GM19463 (cell line): ENCODE results near the gene KDM3A.

Experiments used
- ATAC-seq: cut with Tn5 transposase; IDR thresholded peaks from one replicate; pipeline ENCODE4 v1.9.1; 2021; ENCODE audit warnings: mild to moderate bottlenecking, moderate library complexity; ENCODE audit not compliant: unreplicated experiment

The KDM3A gene, protein sequence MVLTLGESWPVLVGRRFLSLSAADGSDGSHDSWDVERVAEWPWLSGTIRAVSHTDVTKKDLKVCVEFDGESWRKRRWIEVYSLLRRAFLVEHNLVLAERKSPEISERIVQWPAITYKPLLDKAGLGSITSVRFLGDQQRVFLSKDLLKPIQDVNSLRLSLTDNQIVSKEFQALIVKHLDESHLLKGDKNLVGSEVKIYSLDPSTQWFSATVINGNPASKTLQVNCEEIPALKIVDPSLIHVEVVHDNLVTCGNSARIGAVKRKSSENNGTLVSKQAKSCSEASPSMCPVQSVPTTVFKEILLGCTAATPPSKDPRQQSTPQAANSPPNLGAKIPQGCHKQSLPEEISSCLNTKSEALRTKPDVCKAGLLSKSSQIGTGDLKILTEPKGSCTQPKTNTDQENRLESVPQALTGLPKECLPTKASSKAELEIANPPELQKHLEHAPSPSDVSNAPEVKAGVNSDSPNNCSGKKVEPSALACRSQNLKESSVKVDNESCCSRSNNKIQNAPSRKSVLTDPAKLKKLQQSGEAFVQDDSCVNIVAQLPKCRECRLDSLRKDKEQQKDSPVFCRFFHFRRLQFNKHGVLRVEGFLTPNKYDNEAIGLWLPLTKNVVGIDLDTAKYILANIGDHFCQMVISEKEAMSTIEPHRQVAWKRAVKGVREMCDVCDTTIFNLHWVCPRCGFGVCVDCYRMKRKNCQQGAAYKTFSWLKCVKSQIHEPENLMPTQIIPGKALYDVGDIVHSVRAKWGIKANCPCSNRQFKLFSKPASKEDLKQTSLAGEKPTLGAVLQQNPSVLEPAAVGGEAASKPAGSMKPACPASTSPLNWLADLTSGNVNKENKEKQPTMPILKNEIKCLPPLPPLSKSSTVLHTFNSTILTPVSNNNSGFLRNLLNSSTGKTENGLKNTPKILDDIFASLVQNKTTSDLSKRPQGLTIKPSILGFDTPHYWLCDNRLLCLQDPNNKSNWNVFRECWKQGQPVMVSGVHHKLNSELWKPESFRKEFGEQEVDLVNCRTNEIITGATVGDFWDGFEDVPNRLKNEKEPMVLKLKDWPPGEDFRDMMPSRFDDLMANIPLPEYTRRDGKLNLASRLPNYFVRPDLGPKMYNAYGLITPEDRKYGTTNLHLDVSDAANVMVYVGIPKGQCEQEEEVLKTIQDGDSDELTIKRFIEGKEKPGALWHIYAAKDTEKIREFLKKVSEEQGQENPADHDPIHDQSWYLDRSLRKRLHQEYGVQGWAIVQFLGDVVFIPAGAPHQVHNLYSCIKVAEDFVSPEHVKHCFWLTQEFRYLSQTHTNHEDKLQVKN (N-terminal part only)

DNA sequence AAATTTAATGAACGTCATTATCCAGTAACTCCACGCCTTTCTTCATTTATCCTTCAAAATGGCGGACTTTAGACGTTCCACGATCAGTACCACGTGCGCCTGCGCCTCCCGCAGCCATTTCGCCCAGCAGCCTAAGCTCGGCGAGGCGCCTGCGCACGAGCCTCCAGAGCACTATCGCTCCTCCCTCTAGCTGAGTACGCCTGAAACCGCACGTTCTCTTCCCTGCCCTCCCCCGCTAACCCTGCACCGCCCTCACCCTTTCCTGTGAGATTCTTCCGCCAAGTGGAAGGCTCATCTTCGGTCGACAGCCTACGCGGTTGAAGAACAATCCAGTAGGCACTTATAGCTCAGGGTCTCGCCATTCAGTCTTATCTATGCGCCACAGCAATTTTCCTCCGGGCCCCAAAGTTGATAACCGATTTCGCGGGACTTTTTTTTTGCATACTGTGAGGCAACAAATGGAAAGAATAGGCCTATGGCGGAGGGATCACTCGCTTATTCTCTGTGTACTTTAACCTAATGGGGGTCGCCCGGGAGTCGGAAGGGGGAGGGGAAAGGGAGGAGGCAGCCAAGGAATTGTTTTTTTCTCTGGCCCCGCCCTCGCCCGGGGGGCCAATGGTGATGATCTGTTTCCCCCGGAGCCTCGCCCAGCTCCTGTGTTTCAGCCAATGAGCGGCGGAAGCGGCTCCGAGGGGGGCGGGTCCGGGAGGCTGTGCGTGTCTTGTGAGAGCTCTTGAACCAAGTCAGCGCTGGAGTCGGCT is at the start of gene KDM3A:
Gene KDM3A, plus strand, starts transcription at position 741 of the 761 bp plus-strand sequence. CDS start 677 bp downstream, outside the sequence.
- peak; percentile 82 for ATAC-seq

DNA sequence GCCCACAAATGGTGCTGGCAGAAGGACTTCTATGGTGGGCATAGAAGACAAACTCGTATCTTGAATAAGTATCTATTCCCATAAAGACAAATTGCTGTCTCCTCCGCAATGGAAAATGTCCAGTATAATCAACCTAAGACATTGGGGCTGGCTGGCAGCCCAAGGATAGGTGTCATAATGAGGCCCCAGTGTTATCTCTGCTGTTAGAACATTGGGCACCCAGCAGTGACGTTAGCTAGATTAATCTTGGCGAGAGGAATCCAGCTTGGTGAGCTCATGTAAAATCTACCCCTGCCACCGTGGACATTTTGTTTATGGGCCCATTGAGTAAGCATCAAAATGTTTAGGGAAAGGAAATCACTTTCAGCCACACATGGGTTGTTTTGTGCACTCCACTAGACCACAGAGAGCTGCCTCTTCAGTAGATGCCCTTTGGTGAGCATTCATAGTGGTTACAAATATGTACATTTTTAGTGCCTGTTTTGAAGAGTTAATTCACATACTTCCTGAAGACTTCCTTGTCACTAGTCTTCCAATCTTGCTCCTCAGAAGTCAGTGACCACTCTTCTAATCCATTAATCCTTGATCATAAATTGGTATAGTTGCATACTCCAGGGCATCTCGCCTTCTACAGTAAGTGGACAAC is 48.2 kb upstream of the KDM3A start:
- peak; percentile 3 for ATAC-seq

DNA sequence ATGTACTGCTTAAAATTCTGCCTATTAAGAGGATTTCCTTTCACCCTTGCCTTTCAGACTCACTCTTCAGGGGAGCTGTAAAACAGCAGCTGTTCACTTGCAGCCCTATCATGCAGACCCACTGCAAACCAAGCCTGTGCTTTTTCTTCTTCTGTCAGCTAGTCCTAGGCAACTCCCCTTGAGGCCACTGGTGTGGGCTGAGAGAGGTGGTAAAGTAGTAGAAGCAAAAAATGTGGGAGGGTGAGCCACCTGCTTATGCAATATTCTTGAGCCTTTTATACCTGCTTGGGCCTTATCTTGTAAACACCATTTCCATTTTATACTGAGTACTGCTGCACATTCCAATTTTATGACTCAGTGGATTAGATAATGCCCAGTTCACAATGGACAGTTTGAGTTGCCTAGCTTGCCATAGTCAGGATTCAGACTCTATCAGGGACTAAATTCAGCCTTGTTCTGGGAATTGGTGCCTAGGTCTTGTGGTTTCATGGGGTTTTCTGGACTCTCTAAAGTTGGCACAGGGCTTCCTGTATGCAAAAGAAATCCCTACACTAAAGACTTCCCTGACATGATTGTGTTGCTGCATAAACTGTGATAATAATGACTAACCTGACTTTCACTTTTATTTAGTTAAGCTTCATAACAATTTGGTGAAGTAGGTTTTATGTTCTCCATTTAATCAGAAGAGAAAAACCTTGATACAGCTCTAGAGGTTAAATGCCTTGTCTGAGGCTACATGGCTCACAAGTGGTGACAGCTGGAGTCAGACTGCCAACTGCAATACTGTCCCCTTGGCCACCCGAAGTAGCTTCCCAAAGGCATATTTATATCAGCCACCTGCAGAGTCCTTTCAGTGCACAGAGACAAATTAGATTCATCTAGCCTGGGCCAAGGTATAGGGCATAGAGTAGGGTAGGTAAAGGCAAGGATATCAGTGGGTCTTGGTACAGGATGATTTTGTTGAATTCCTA is 47.4 kb upstream of the KDM3A start:
- peak; percentile 32 for ATAC-seq

DNA sequence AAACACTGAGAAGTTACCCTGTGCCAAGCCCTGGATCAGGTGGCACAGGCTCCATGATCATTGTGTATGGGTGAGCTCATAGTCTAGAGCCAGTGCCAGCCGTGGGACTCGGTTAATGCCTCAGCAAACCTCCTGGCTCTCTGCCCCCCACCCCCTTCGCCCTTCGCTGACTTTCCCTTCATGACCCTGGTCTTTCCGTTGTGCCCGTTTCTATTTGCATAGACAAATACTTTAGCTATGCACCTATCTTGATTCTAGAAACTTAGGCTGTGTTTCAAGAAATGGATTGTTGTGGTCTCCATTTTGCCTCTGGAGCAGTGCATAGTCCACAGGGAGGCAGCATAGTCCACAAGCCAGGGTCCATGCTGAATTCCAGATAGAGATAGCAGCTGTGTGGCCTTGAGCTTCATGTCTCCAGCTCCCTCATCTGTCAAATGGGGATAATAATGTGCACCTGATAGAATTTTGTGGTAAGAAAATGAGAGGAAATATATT is 44.8 kb upstream of the KDM3A start:
- no peak for ATAC-seq

DNA sequence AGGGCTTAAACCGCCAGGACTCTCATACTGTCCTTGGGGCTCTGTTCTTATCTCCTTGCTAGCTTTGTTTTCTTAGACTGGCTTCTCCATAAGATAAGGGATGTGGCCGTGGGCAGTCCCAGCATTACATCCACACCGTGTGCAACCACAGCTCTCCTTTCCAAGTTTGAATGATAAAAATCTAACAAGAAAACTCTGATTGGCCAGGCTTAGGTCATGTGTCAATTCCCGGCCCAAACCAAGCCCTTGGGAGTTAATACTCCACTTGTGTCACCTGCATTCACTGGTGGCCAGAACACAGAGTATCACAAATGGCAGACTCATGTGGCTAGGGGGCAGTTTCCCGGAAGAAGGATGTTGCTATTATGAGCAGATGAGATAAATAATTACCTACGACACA is 43.2 kb upstream of the KDM3A start:
- ATAC-seq, result no peak

DNA sequence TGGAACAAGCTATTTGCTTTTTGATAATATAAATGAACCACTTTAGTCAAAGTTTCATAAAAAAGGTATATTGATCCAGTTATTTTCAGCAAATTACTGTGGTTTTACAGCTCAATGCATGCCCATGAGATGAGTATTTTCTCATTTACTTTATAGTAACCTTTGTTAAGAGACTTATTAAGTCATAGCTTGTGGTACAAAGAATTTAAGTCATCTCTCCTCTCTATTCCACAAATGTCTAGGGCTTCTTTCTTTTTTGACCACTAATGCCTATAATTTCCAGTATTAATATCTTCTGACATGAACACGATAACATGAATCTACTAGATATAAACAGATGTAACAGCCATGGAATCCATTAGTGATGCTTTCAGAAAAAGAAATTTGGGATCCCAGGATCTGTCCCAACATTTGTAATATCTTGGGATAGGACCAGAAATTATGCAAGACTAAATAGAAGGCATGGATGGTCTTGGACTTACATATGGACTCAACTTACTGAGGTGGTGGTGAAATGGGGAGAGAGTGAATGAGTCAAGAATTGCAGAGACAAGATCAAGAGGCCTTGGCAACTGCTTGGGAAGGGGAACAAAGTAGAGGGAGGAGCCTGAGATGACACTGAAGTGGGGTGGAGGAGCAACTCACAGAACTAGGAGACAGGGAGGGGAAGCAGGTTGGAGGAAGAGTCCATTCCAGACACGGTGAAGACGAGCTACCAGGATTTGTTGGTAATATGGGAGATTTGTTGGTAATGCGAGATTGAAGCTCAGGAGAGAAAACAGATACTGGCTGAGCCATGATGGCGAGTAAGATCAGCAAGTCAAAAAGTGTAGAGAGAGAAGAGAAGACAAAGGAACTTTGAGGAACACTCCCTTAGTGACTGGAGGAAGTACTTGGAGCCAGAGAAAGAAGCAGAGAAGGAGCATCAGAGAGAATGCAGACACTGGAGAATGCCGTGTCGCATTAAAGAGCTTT is 42.4 kb upstream of the KDM3A start:
- no peak for ATAC-seq

DNA sequence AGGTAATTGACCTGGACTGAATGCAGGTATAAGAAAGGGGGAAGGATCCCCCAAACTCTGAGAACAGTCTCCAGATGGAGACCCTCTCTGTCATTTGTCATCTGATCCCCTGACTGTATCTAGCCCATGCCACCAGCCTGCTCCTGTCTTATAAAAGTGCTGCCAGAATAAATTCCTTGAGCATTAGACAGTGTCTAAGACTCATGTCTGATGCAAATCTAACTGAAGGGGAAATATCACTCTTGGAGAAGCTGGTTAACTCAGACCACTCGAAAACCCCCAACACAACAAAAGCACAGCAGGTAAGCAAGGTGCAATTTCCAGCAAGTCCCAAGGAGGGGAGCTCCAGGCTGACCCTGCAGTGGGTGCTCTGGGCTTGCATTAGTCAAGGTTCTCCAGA is 40.9 kb upstream of the KDM3A start:
- ATAC-seq, result no peak

DNA sequence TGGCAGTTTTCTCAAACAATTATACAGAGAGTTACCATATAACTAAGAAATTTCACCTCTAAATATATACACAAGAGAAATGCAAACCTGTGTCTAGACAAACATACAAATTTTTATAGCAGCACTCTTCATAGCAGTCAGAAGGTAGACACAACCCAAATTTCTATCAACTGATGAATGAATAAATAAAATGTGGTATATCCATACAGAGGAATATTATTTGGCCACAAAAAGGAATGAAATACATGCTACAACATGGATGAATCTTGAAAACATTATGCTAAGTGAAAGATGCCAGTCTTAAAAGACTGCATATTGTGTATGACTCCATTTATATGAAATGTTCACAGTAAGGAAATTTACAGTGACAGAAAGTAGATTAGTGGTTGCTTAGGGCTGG is 30.6 kb upstream of the KDM3A start:
- ATAC-seq, result no peak

DNA sequence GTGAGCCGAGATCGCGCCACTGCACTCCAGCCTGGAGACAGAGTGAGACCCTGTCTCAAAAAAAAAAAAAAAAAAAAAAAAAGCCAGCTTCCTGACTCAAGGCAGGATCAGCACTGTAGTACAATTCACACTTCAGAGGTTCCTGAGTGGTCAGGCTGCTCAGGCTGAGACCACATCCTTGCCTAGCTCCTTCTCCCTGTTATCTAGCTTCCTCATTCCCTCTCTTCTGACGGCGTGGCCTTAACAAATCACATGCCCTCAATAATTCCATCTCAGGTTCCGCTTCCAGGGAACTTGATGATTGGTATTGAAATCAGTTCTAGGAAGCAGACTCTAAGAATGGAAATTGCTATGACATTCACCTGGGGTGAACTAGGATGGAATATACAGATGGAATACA is 29.8 kb upstream of the KDM3A start:
- no peak for ATAC-seq

DNA sequence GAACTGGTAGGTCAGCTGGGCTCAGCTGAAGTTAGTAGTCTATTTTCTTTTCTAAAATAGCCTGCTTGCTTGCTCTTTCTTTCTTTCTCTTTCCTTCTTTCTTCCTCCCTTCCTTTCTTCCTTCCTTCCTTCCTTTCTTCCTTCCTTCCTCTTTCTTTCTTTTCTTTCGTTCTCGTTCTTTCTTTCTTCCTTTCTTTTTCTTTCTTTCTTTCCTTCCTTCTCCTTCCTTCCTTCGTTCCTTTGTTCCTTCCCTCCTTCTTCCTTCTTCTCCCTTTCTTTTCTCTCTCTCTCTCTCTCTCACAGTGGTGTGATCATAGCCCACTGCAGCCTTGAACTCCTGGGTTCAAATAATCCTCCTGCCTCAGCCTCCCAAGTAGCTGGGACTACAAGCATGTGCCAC is 29.2 kb upstream of the KDM3A start:
- no peak for ATAC-seq

DNA sequence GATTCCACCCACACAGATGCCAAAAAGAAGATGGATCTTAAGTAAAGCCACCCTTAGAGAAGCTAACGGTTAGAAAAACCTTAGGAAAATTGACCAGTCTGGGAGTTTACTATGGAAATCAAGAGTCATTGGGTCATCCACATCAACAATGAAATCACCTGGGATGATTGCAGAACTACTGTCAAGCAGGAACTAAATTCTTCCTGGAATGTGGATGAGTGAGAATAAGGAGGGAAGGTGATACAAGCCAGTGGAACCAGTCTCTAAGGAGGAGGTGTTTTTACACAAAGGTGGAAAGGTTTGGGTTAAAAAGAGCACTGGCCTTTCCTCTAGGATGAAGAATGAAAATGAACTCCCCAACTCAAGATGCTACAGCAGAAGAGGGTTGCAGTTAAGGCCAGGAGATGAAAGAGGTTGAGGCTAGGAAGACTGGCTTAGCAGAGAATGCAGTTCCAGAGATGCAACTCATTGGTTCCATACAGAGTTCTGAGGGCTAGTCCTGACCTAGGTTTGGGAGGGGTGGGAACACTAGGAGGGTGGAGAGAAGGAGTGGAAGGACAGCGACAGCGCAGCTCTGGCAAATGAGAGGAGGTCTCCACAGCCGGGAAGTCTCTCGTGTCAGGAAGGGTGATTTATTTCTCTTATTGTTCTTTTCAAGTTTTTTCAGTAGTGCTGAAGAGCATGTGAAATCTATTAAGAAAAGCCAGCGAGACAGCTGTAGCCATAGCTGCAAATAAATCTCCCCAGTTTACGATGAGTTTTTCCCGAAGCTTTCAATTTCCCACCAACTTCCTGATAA is 27.7 kb upstream of the KDM3A start:
- no peak for ATAC-seq

DNA sequence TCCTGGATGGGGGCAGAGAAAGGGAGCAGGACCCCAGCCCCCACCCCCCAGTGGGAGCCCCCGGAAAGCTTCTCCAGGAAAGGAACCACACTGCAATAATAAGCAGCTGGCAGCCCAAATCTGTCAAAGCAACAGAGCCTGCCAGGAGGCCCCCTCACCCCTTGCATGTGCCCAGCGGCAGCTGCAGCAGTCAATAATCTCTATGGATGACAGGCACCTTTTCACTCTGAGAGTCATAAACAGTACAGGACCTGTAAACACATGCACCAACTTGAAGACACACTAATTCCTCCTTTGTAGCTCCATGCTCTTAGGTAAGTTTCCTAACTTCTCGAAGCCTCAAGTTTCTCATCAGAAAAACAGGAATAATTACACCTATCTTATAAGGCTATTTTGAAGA is 26.2 kb upstream of the KDM3A start:
- ATAC-seq, result no peak

DNA sequence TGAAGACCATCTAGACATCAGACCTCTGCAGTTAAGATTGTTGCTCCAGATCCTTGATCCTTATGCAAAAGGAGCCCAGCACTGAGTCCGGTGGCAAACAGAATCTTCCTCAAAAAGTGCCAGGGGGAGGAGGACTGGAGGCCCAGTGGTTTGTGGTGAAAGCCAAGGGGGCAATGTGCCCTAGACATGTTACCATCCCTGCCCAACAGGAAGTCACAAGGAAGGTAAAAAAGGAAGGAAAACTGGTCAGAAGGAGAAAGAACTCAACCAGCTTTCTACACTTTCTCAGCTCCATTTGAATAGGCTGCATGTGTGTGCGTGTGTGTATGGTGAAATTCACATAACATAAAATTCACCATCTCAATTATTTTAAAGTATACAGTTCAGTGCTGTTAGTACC is 25.0 kb upstream of the KDM3A start:
- ATAC-seq, result no peak

DNA sequence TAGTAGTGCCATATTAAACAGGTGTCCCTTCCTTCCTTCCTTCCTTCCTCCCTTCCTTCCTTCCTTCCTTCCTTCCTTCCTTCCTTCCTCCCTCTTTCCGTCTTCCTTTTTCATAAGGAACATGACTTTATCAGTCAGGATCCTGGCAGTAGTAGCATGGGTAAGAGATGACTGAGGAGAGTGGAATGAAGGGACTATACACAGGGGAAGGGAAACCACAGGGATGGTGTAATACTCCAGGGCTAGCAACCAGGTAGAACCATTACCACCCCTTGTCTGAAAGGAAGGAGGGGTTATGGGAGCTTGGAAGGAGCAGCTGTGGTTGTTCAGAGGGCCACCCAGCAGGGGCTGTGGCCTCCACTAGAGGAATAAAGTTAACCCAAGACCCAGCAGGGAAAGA is 23.2 kb upstream of the KDM3A start:
- ATAC-seq, result no peak

DNA sequence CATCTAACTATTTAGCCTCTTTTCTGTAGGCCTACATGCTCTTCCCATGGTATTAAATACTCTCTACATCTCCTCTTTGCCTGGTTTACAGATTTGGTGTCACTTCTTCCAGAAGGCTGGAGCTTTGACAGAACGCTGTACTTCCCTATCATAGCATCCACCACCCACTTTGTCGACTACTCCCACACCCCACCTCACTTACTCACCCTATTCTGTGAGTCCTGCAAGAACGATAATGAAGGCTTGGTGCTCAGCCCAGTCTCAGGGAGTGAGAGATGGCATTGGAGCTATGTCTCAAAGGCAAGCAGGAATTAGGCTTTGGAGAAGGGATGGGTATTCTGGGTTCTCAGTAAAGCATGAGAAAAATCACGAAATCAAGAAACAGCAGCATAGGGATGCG is 20.3 kb upstream of the KDM3A start:
- no peak for ATAC-seq

DNA sequence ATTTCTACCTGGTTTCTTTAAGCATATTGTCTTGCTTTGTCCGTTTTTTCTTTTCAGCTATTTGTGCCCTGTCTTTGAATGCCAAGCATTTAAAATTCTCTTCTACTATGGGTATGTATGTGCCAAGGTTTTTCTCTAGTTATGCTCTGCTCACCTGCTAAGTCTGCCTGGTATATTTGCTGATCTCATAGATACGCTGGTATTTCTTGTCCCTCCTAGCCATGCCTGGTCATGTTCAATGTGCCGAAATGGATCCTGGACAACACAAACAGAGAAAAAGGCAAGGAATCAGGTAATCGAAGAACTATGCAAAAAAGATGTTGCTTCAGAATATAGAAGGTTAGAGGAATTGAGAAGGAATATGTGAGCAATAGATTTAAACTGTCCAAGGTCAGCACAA is 14.9 kb upstream of the KDM3A start:
- ATAC-seq, result no peak

DNA sequence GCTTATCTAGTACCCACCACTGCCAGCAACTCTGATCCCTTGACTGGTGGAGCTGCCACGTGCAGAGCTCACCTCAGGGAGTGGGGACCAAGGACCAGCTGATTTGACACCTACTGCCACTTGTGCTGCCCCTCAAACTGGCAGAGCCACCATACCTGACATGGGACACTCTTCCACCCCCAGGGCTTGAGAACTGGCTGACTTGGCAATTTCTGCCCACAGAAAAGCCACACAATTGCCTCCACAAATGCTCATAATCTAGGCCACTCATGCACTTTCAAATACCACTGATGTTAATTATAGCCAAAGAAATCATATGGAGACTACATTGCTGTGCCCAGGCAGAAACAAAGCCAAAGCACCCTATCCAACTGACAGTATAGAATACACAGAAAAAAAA is 11.8 kb upstream of the KDM3A start:
- no peak for ATAC-seq
